GM19372 (cell line): ENCODE measurements around the gene S100A13.
A peak's percentile ranks its signal among the peaks of the same experiment; 100 is the strongest.
"Not testable (repeated sequence)": the region's sequence is repeated elsewhere in the genome, so short reads cannot be mapped to it uniquely, and the experiment has no call there.

Experiments used
- ATAC-seq: cut with Tn5 transposase; IDR thresholded peaks from one replicate; pipeline ENCODE4 v1.9.1; 2021; ENCODE audit warnings: mild to moderate bottlenecking, low read depth, moderate library complexity; ENCODE audit not compliant: unreplicated experiment

S100A13 gene

GRCh38 chr1:153609585-153609907 is 17.8 kb downstream of the S100A13 start:
- no peak for ATAC-seq

GRCh38 chr1:153608742-153609584 is 18.3 kb downstream of the S100A13 start:
- no peak for ATAC-seq

- no peak for ATAC-seq
These were observed 19.1 kb downstream of the S100A13 start for GRCh38 chr1:153608089-153608682.

- ATAC-seq: no peak
These were observed 19.9 kb downstream of the S100A13 start for GRCh38 chr1:153607381-153607780.

- no peak for ATAC-seq
These were observed 21.1 kb downstream of the S100A13 start for GRCh38 chr1:153606194-153606593.

- ATAC-seq: no peak
These were observed 24.6 kb downstream of the S100A13 start for GRCh38 chr1:153602749-153603148.

GRCh38 chr1:153599847-153600246 is 27.5 kb downstream of the S100A13 start:
- ATAC-seq: no peak

GRCh38 chr1:153598309-153599172 is 28.8 kb downstream of the S100A13 start:
- ATAC-seq: peak; percentile 98

- ATAC-seq: no peak
These were observed 30.1 kb downstream of the S100A13 start for GRCh38 chr1:153597206-153597605.

- ATAC-seq: no peak
These were observed 34.6 kb downstream of the S100A13 start for GRCh38 chr1:153592748-153593147.

- ATAC-seq: no peak
These were observed 38.8 kb downstream of the S100A13 start for GRCh38 chr1:153588482-153588881.

GRCh38 chr1:153588033-153588432 is 39.3 kb downstream of the S100A13 start:
- not testable (repeated sequence) for ATAC-seq

- no peak for ATAC-seq
These were observed 40.0 kb downstream of the S100A13 start for GRCh38 chr1:153587314-153587713.

GRCh38 chr1:153586347-153586746 is 41.0 kb downstream of the S100A13 start:
- ATAC-seq: no peak

- no peak for ATAC-seq
These were observed 42.3 kb downstream of the S100A13 start for GRCh38 chr1:153585006-153585405.

- ATAC-seq: no peak
These were observed 43.3 kb downstream of the S100A13 start for GRCh38 chr1:153583976-153584375.

- ATAC-seq: not testable (repeated sequence)
These were observed 43.8 kb downstream of the S100A13 start for GRCh38 chr1:153583514-153583913.

- not testable (repeated sequence) for ATAC-seq
These were observed 44.5 kb downstream of the S100A13 start for GRCh38 chr1:153582836-153583235.

GRCh38 chr1:153578936-153579335 is 48.4 kb downstream of the S100A13 start:
- no peak for ATAC-seq

GRCh38 chr1:153578490-153578889 is 48.8 kb downstream of the S100A13 start:
- no peak for ATAC-seq

GRCh38 chr1:153577624-153578051 is 49.7 kb downstream of the S100A13 start:
- ATAC-seq: no peak
